Fibroblast of pulmonary artery (primary cell): ENCODE results near the gene TANGO2.

Source experiments
- DNase-seq: peaks from one replicate; pipeline ENCODE4 v3.0.0-alpha.2; 2010; ENCODE audit warnings: low read depth
- H3K4me3 ChIP-seq: replicated peaks from 2 replicates; pipeline ENCODE4 v1.5.1; 2011; ENCODE audit warnings: low read depth, mild to moderate bottlenecking, control low read depth, low read length, moderate library complexity
- CTCF ChIP-seq: IDR thresholded peaks from 2 replicates; pipeline ENCODE4 v1.5.1; 2011; ENCODE audit warnings: mild to moderate bottlenecking, control low read depth, low read length, inconsistent platforms; ENCODE audit errors: missing control alignments

Gene TANGO2

DNA sequence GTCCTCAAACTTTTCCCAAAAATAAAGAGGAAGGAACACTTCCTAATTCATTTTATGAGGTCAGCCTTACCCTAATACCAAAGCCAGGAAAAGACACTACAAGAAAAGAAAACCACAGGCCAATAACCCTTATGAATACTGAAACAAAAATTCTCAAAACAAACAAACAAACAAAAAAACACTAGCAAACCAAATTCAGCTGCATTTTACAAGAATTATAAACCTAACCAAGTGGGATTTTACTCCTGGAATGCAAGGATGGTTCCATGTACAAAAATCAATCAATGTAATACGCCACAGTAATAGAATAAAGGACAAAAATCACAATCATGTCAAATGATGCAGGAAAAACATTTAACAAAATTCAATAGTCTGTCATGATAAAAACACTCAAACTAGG lies 17.6 kb upstream of the TANGO2 start:
- no peak for DNase-seq
- TF ChIP-seq CTCF, result no peak
- no peak overlapping the region for H3K4me3 ChIP-seq

- no peak for TF ChIP-seq CTCF
- H3K4me3 ChIP-seq, result no peak overlapping the region
- DNase-seq, result no peak
Measured at GRCh38 chr22:20004464-20004863, 16.4 kb upstream of the TANGO2 start.

- no peak for DNase-seq
- H3K4me3 ChIP-seq, result no peak overlapping the region
- TF ChIP-seq CTCF, result no peak
Measured at GRCh38 chr22:20008221-20008995, 12.5 kb upstream of the TANGO2 start.

GRCh38 chr22:20009018-20009491 lies 11.9 kb upstream of the TANGO2 start:
- no peak overlapping the region for H3K4me3 ChIP-seq
- no peak for TF ChIP-seq CTCF
- DNase-seq, result no peak

DNA sequence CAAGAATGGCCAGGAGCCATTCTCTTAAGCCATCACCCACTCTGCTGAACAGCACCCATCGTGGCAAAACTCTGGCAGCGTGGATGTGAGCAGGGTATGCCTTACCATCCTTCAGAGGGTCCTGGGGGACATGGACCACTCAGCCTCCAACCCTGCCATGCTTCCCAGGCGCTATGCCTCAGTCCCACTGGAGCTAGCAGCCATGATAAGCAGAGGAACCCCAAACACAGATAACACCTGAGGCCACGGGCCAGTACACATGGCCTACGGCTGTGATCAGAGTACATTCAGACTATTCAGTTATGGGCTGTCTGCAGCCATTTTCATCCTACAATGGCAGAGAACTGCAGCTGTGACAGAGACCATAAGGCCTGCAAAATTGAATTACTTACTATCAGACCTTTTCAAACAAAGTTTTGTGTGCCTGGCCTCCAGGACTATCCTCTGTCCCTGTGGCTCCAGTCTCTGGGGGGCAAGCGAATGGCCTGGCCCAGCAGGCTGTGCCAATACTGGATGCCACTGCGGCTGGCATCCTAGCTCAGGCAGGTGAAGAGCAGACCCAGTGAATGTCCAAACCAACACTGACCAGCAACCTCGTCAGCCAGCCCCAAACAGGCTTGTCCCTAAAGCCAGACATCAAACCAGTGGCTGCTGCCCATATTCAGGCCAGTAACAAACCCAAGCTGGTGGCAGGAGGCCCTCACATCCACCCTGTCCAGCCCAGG lies 11.2 kb upstream of the TANGO2 start:
- no peak for TF ChIP-seq CTCF
- no peak overlapping the region for H3K4me3 ChIP-seq
- DNase-seq, result no peak

- TF ChIP-seq CTCF, result no peak
- no peak overlapping the region for H3K4me3 ChIP-seq
- no peak for DNase-seq
Measured at GRCh38 chr22:20010307-20011122, 10.4 kb upstream of the TANGO2 start.
